Kidney (tissue), 14 donors: ENCODE data around the gene MAP4K1. TPM values are rescaled to one million over a fixed set of nuclear protein-coding genes. Genes with fewer than 3 reads are reported as not detected.

Source experiments
- DNase-seq, 5 donors: peaks; one replicate each; pipeline ENCODE4 v3.0.0-alpha.2; 2013 to 2020
- FAIRE-seq: peaks from 2 replicates; lab custom pipeline; 2012; peaks lifted over from hg19 to GRCh38; lab: Jason Lieb, UNC
- H3K27ac ChIP-seq, 2 donors: one replicate each; pipeline ENCODE4 v1.7.0; 2013; ENCODE audit warnings: low read depth in 2 of 2, low read length in 2 of 2, inconsistent platforms in 1 of 2
- H3K27me3 ChIP-seq: one replicate; pipeline ENCODE4 v1.7.1; 2013; ENCODE audit warnings: low read length, inconsistent platforms; ENCODE audit not compliant: control insufficient read depth, insufficient read depth
- H3K36me3 ChIP-seq, 3 donors: one replicate each; pipeline versions ENCODE4 v1.7.0 to v1.7.1; 2013; ENCODE audit warnings: low read length in 3 of 3, control low read depth in 1 of 3, inconsistent platforms in 1 of 3; ENCODE audit not compliant: insufficient read depth in 3 of 3, control insufficient read depth in 2 of 3
- H3K4me1 ChIP-seq, 3 donors: one replicate each; pipeline versions ENCODE4 v1.7.0 to v1.7.1; 2013; ENCODE audit warnings: low read length in 3 of 3, inconsistent platforms in 1 of 3, low read depth in 1 of 3; ENCODE audit not compliant: control insufficient read depth in 2 of 3, insufficient read depth in 2 of 3
- H3K4me3 ChIP-seq, 3 donors: one replicate each; pipeline versions ENCODE4 v1.7.0 to v1.8.1; 2013; ENCODE audit warnings: low read length in 3 of 3, control low read depth in 1 of 3, inconsistent platforms in 1 of 3
- H3K9ac ChIP-seq, 3 donors: one replicate each; pipeline versions ENCODE4 v1.7.0 to v1.7.1; 2013; ENCODE audit warnings: low read length in 3 of 3, control low read depth in 1 of 3, inconsistent platforms in 1 of 3
- H3K9me3 ChIP-seq, 3 donors: one replicate each; pipeline versions ENCODE4 v1.7.0 to v1.7.1; 2013; ENCODE audit warnings: low read length in 3 of 3, control low read depth in 1 of 3, inconsistent platforms in 1 of 3; ENCODE audit not compliant: control insufficient read depth in 2 of 3, insufficient read depth in 1 of 3
- CTCF ChIP-seq: IDR thresholded peaks from 3 replicates; pipeline ENCODE4 v1.5.1; 2012; ENCODE audit warnings: mild to moderate bottlenecking, moderate library complexity, borderline replicate concordance; ENCODE audit not compliant: insufficient read depth; ENCODE audit errors: extremely low read depth
- intact Hi-C: fragments of 100-400 bp; cut with DNase I; formaldehyde crosslinking; loops from one replicate; pipeline ENCODE4 v1.11.1; 2022
- polyA plus RNA-seq: library from polyadenylated mRNA; stranded (reverse); fragments of 350-450 nt; fragmentation: Illumina TruSeq; extraction: RNeasy Lipid Tissue Mini Kit (QIAGEN cat#74804); gene quantifications from one replicate; pipeline ENCODE4 v1.2.3, GENCODE V29; 2014; ENCODE audit warnings: low read depth, low replicate concordance; ENCODE audit not compliant: insufficient read depth
- total RNA-seq: library from RNA; stranded (reverse); fragmentation: NEBNext Ultra II Directional; extraction: Animal tissue kit (Norgen Biotek cat#: 25700); gene quantifications from one replicate; pipeline ENCODE4 v1.2.1, GENCODE V29; 2021
- donor health status: control.
- donor health status: control.
- donor health status: control.
- donor health status: control.
- donor health status: control.
- donor health status: DM: yes; HTN: yes; CAD: no.
- donor health status: Normal renal cell carcinoma (clear cell type).

Gene MAP4K1
- total and polyA plus RNA-seq, 2 donors from 2014 or later: 3.9 to 17.7 TPM

DNA sequence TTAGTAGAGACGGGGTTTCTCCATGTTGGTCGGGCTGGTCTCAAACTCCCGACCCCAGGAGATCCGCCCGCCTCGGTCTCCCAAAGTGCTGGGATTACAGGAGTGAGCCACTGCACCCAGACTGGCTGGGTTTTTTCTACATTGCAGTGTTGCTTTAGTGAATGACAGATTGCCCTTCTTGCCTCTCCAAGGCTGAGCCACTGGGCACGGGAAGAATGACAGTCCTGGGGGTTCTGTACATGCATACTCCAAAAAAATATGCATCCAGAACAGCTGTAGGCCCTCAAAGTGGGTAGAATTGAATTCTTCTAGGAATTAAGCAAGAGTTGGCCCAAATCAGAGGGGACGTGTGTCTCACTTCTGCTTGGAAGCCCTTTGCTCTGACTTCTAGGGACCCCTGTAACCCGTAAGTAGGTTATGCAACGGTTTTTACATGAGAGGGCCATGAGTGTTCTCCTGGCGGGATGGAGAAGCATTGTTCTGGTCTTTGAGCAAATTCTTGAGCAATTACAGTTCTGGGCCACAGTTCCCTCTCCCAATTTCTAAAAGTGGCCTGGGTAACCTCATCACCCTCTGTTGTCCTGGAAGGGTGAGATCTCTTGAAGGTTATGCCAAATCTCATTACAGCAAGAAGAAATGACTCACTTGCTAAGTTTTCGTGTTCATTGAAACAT, 33.3 kb upstream of the MAP4K1 start:
- H3K9me3 ChIP-seq: no peaks in the 10 kb centered on the region
- H3K4me1 ChIP-seq: peaks cover 12 to 47% (median 40%) of the 10 kb centered on the region in 3 donors
- intact Hi-C loops: no loop called here
- peak overlapping the region; percentile 96 to 99 for H3K27ac ChIP-seq
- H3K4me3 ChIP-seq: peak overlapping the region in 2 of 3 donors; percentile 44 to 99
- peak overlapping the region in 1 of 3 donors; percentile 100 for H3K9ac ChIP-seq
- DNase-seq: peak in 1 of 5 donors; percentile 15
- no peak for FAIRE-seq
- no peaks in the 10 kb centered on the region for H3K27me3 ChIP-seq
- TF ChIP-seq CTCF: no peak
- peaks cover 0 to 3% (median 0%) of the 10 kb centered on the region in 3 donors for H3K36me3 ChIP-seq

- Histone ChIP-seq H3K4me3 (peak overlapping the region; percentile 86 to 99 (median 92)), H3K27me3 (no peaks in the 10 kb centered on the region), H3K9me3 (no peaks in the 10 kb centered on the region), H3K36me3 (peaks cover 0 to 3% (median 0%) of the 10 kb centered on the region in 3 donors), H3K4me1 (peaks cover 12 to 42% (median 36%) of the 10 kb centered on the region in 3 donors), H3K9ac (peak overlapping the region; percentile 95 to 100 (median 99)), H3K27ac (peak overlapping the region; percentile 96 to 99)
- DNase-seq: peak in 1 of 5 donors; percentile 14
- FAIRE-seq: no peak
- intact Hi-C loops: no loop called here
- no peak for TF ChIP-seq CTCF
Measured at GRCh38 chr19:38650172-38650775, 32.5 kb upstream of the MAP4K1 start.

DNA sequence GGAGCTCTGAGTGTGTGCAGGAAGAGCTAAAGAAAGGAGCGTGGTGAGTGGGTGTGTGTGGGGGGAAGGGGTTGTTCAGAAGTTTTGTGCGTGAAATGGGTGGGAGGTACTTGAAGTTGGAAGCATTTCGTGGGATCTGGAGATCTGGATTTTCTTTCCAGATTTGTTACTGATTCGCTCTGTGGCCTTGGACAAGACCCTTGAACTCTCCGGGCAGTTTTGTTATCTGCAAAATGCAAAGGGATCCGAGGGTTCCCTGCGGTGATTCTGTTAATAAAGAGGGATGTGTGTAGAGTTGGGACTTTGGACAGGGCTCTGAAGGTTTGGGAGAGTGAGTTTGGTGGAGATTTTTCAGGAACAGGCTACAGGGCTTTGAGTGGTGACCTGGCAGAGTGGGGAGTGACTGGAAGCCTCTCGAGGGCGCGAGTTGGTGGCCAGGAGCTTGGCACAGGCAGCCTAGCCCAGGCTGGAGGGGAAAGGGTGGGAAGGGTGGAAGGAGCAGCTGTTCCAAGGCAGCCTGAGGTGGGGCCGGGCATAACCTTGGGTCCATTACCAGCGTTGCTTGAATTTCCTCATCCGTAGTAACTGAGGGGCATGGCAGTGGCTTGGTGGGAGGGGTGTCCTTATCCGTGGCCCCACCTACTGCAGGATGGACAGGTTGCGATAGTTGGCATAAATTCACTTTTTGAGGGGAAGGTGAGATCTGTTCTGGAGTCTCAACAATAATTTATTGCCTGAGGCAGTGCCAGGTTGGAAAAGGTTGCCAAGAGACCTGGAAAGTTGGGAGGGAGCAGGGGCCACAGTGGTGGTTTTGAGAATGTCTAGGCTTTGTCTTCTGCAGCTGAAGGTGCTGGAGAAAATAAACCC, 31.8 kb upstream of the MAP4K1 start:
- Histone ChIP-seq H3K9me3 (no peaks in the 10 kb centered on the region), H3K9ac (peak overlapping the region; percentile 95 to 100 (median 99)), H3K4me3 (peak overlapping the region; percentile 86 to 99 (median 92)), H3K27ac (peak overlapping the region; percentile 96 to 99), H3K4me1 (peaks cover 7 to 36% (median 29%) of the 10 kb centered on the region in 3 donors), H3K36me3 (peaks cover 0 to 3% (median 0%) of the 10 kb centered on the region in 3 donors), H3K27me3 (no peaks in the 10 kb centered on the region)
- intact Hi-C loops: no loop called here
- DNase-seq (peak in 4 of 5 donors; percentile 46 to 88 (median 68)), FAIRE-seq (no peak)
- TF ChIP-seq CTCF: no peak
